HepG2 (cell line): ENCODE data around the gene MCAT. TPM values are rescaled to one million over a fixed set of nuclear protein-coding genes. Genes with fewer than 3 reads are reported as not detected.

Source experiments
- AGO1 ChIP-seq: fragments of 200-400 bp; formaldehyde crosslinking; IDR thresholded peaks from 2 replicates; pipeline ENCODE4 v1.6.1; 2017; ENCODE audit warnings: mild to moderate bottlenecking, low read depth, low read length, moderate library complexity; ENCODE audit not compliant: poor library complexity, severe bottlenecking
- ARNTL ChIP-seq: sonication (generic); formaldehyde crosslinking; IDR thresholded peaks from 2 replicates; pipeline ENCODE4 v1.4.0; 2020; ENCODE audit warnings: mild to moderate bottlenecking, missing genetic modification reagents
- CCDC6 ChIP-seq: sonication (generic); formaldehyde crosslinking; IDR thresholded peaks from 2 replicates; pipeline ENCODE4 v1.8.1; 2022; ENCODE audit warnings: mild to moderate bottlenecking, missing genetic modification reagents, moderate library complexity
- CEBPB ChIP-seq: IDR thresholded peaks from 2 replicates; pipeline ENCODE4 v1.6.1; 2011; ENCODE audit warnings: low read depth, low read length, improper control_type of control experiment, borderline replicate concordance
- GZF1 ChIP-seq: sonication (generic); formaldehyde crosslinking; IDR thresholded peaks from 2 replicates; pipeline ENCODE4 v1.5.1; 2020; ENCODE audit warnings: mild to moderate bottlenecking, missing genetic modification reagents
- HMG20A ChIP-seq: IDR thresholded peaks from 2 replicates; pipeline ENCODE4 v1.6.1; 2016; ENCODE audit warnings: borderline replicate concordance
- HOXA7 ChIP-seq: sonication (generic); formaldehyde crosslinking; IDR thresholded peaks from 2 replicates; pipeline ENCODE4 v1.8.1; 2022; ENCODE audit warnings: mild to moderate bottlenecking, missing genetic modification reagents, moderate library complexity
- IKZF4 ChIP-seq: sonication (generic); formaldehyde crosslinking; IDR thresholded peaks from 2 replicates; pipeline ENCODE4 v1.5.1; 2020; ENCODE audit warnings: borderline replicate concordance, mild to moderate bottlenecking, low read depth, missing genetic modification reagents; ENCODE audit errors: not compliant biosample characterization
- MED13 ChIP-seq: sonication (generic); formaldehyde crosslinking; IDR thresholded peaks from 2 replicates; pipeline ENCODE4 v1.5.0; 2020; ENCODE audit warnings: missing genetic modification reagents
- NBN ChIP-seq: fragments of 450-650 bp; conservative IDR thresholded peaks from 2 replicates; pipeline ENCODE4 v1.6.1; 2017
- NR2F6 ChIP-seq, 2 experiments: IDR thresholded peaks; 2 replicates each; pipeline ENCODE4 v1.6.1; 2016; ENCODE audit warnings: antibody characterized with exemption in 1 of 2, mild to moderate bottlenecking in 1 of 2
- PCBP1 ChIP-seq: fragments of 200-400 bp; formaldehyde crosslinking; IDR thresholded peaks from 2 replicates; pipeline ENCODE4 v1.6.1; 2017; ENCODE audit warnings: mild to moderate bottlenecking, low read depth, low read length, borderline replicate concordance
- POLR2A ChIP-seq, 2 experiments: IDR thresholded peaks; 2 replicates each; pipeline ENCODE4 v1.6.1; 2011; ENCODE audit warnings: low read depth in 2 of 2, low read length in 2 of 2, mild to moderate bottlenecking in 1 of 2, moderate library complexity in 1 of 2; ENCODE audit not compliant: insufficient read depth in 1 of 2
- RAD21 ChIP-seq: fragments of 450-650 bp; formaldehyde crosslinking; IDR thresholded peaks from 2 replicates; pipeline ENCODE4 v1.5.0; 2020; ENCODE audit warnings: mild to moderate bottlenecking
- REL ChIP-seq: sonication (generic); formaldehyde crosslinking; conservative IDR thresholded peaks from 2 replicates; pipeline ENCODE4 v1.8.0; 2022; ENCODE audit warnings: mild to moderate bottlenecking, missing genetic modification reagents, moderate library complexity
- SCMH1 ChIP-seq: sonication (generic); formaldehyde crosslinking; IDR thresholded peaks from 2 replicates; pipeline ENCODE4 v1.9.0; 2021; ENCODE audit warnings: missing genetic modification reagents, mild to moderate bottlenecking, borderline replicate concordance
- SP2 ChIP-seq: sonication (generic); formaldehyde crosslinking; IDR thresholded peaks from 2 replicates; pipeline ENCODE4 v1.5.1; 2020; ENCODE audit warnings: mild to moderate bottlenecking, missing genetic modification reagents
- SP4 ChIP-seq: sonication (generic); formaldehyde crosslinking; IDR thresholded peaks from 2 replicates; pipeline ENCODE4 v1.8.1; 2023; ENCODE audit warnings: mild to moderate bottlenecking, missing genetic modification reagents
- YY1 ChIP-seq: IDR thresholded peaks from 2 replicates; pipeline ENCODE4 v1.6.1; 2011; ENCODE audit warnings: low read length, low read depth, moderate library complexity, mild to moderate bottlenecking; ENCODE audit not compliant: insufficient read depth, insufficient replicate concordance
- ZEB1 ChIP-seq: IDR thresholded peaks from 2 replicates; pipeline ENCODE4 v1.6.1; 2012; ENCODE audit warnings: mild to moderate bottlenecking, low read depth, inconsistent platforms; ENCODE audit not compliant: insufficient replicate concordance
- ZFP36L2 ChIP-seq: sonication (generic); formaldehyde crosslinking; IDR thresholded peaks from 2 replicates; pipeline ENCODE4 v1.4.0; 2020; ENCODE audit warnings: missing genetic modification reagents
- ZNF205 ChIP-seq: IDR thresholded peaks from 2 replicates; pipeline ENCODE4 v1.6.1; 2018; ENCODE audit warnings: missing biosample characterization, missing genetic modification reagents
- polyA plus RNA-seq, 8 experiments: library from polyadenylated mRNA; depleted of rRNA in 3 of 8; stranded (reverse) in 7 of 8; unstranded in 1 of 8; fragments of >200 nt; fragmentation: Illumina TruSeq in 4 of 8; extraction: Trizol in 4 of 8; gene quantifications; 2 replicates each; pipeline versions ENCODE4 v1.2.1 to v1.2.3, GENCODE V29; 2011 to 2016; ENCODE audit warnings: low read depth in 4 of 8, missing spikeins in 1 of 8, mixed read lengths in 1 of 8; ENCODE audit not compliant: insufficient read depth in 1 of 8
- total RNA-seq, 5 experiments: library from RNA; depleted of rRNA; stranded (reverse); fragments of >200 nt; fragmentation: Illumina TruSeq; extraction: Trizol; gene quantifications; 2 replicates each; pipeline ENCODE4 v1.2.3, GENCODE V29; 2016; ENCODE audit warnings: low read depth in 1 of 5
- TF ChIP-seq, protein P1 (sequence below): sonication (generic); formaldehyde crosslinking; IDR thresholded peaks from 2 replicates; pipeline ENCODE4 v1.5.0; 2020; ENCODE audit warnings: missing genetic modification reagents, mild to moderate bottlenecking, borderline replicate concordance
- TF ChIP-seq, protein P2 (sequence below): sonication (generic); formaldehyde crosslinking; IDR thresholded peaks from 2 replicates; pipeline ENCODE4 v1.4.0; 2020; ENCODE audit warnings: low read depth, missing genetic modification reagents
- TF ChIP-seq, protein P3 (sequence below): sonication (generic); formaldehyde crosslinking; IDR thresholded peaks from 2 replicates; pipeline ENCODE4 v1.4.0; 2020; ENCODE audit warnings: missing genetic modification reagents, borderline replicate concordance

The MCAT gene
- total and polyA plus RNA-seq, 2 of the 13 experiments (the other 11 are each of a cell fraction or from before 2014, with no cell fraction given), result 9.3 to 16.7 TPM

DNA sequence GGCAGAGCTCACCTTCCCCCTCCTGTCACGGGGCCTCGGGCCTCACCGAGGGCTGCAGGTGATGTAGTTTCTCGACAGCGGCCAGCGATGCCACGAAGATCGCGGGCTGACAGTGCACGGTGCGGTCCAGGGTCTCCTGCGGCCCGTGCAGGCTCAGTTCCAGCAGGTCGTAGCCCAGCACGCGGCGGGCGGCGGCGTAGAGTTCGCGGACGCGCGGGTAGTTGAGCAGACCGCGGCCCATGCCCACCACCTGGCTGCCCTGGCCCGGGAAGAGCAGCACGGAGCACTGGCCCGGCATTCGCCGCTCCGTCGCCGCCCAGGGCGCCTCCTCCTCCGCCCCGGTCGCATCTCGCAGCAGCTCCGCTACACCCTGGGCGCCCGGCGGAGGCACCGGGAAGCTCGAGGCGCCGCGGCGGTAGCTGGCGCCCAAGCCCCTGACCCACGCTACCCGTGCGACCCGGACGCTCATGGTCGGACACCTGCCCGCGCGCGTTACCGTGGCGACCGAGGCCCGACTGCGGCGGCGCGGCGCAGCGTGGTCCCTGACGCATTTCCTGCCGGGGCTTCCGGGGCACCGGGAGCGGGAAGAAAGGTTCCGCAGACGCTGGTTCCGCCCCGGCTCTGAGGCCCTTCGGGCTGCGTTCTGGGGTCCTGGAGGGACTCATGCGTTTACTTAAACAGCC lies at the start of gene MCAT (continued):
- no peak for TF ChIP-seq SCMH1 (CRISPR knock-in tag)
- no peak for TF ChIP-seq ZFP36L2 (CRISPR knock-in tag)
- no peak; the same call in 1 of the 2 replicates for TF ChIP-seq CCDC6 (CRISPR knock-in tag)
- peak; percentile 100 for TF ChIP-seq ZNF205 (CRISPR knock-in tag)
- no peak for TF ChIP-seq AGO1
- no peak for TF ChIP-seq RAD21 (CRISPR knock-in tag)
- TF ChIP-seq NBN, result no peak
- no peak for TF ChIP-seq ZEB1
- TF ChIP-seq ARNTL (CRISPR knock-in tag), result peak; percentile 56; the same call in 1 of the 2 replicates
- TF ChIP-seq HMG20A (CRISPR knock-in tag), result no peak
- TF ChIP-seq GZF1 (CRISPR knock-in tag), result no peak
- no peak for TF ChIP-seq PCBP1
- TF ChIP-seq, protein P1, sequence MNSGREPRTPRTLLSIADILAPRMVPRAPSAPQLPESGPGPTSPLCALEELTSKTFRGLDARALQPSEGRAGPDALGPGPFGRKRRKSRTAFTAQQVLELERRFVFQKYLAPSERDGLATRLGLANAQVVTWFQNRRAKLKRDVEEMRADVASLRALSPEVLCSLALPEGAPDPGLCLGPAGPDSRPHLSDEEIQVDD, result 0 out of 2 replicates have a peak, but pooled peaks have one; percentile 57
- TF ChIP-seq REL (CRISPR knock-in tag), result no peak
- TF ChIP-seq POLR2A (IDR thresholded peaks at IDR 0.05; ENCODE audit: insufficient read depth in 1 of 2, low read depth in 2 of 2, low read length in 2 of 2), result peak; percentile 50 to 60; a peak in 3 of 4 replicates
- TF ChIP-seq YY1, result peak; percentile 78
- no peak for TF ChIP-seq CEBPB
- no peak for TF ChIP-seq MED13
- TF ChIP-seq, protein P2, sequence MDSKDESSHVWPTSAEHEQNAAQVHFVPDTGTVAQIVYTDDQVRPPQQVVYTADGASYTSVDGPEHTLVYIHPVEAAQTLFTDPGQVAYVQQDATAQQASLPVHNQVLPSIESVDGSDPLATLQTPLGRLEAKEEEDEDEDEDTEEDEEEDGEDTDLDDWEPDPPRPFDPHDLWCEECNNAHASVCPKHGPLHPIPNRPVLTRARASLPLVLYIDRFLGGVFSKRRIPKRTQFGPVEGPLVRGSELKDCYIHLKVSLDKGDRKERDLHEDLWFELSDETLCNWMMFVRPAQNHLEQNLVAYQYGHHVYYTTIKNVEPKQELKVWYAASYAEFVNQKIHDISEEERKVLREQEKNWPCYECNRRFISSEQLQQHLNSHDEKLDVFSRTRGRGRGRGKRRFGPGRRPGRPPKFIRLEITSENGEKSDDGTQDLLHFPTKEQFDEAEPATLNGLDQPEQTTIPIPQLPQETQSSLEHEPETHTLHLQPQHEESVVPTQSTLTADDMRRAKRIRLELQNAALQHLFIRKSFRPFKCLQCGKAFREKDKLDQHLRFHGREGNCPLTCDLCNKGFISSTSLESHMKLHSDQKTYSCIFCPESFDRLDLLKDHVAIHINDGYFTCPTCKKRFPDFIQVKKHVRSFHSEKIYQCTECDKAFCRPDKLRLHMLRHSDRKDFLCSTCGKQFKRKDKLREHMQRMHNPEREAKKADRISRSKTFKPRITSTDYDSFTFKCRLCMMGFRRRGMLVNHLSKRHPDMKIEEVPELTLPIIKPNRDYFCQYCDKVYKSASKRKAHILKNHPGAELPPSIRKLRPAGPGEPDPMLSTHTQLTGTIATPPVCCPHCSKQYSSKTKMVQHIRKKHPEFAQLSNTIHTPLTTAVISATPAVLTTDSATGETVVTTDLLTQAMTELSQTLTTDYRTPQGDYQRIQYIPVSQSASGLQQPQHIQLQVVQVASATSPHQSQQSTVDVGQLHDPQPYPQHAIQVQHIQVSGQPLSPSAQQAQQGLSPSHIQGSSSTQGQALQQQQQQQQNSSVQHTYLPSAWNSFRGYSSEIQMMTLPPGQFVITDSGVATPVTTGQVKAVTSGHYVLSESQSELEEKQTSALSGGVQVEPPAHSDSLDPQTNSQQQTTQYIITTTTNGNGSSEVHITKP (CRISPR knock-in tag), result no peak
- peak; percentile 78 for TF ChIP-seq SP4 (CRISPR knock-in tag)
- no peak for TF ChIP-seq IKZF4 (CRISPR knock-in tag)
- TF ChIP-seq, protein P3, sequence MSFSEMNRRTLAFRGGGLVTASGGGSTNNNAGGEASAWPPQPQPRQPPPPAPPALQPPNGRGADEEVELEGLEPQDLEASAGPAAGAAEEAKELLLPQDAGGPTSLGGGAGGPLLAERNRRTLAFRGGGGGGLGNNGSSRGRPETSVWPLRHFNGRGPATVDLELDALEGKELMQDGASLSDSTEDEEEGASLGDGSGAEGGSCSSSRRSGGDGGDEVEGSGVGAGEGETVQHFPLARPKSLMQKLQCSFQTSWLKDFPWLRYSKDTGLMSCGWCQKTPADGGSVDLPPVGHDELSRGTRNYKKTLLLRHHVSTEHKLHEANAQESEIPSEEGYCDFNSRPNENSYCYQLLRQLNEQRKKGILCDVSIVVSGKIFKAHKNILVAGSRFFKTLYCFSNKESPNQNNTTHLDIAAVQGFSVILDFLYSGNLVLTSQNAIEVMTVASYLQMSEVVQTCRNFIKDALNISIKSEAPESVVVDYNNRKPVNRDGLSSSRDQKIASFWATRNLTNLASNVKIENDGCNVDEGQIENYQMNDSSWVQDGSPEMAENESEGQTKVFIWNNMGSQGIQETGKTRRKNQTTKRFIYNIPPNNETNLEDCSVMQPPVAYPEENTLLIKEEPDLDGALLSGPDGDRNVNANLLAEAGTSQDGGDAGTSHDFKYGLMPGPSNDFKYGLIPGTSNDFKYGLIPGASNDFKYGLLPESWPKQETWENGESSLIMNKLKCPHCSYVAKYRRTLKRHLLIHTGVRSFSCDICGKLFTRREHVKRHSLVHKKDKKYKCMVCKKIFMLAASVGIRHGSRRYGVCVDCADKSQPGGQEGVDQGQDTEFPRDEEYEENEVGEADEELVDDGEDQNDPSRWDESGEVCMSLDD, result peak; percentile 42; the same call in 1 of the 2 replicates
- TF ChIP-seq SP2, result 0 out of 2 replicates have a peak, but pooled peaks have one; percentile 22
- no peak for TF ChIP-seq NR2F6 (IDR thresholded peaks at IDR 0.05)
- peak; percentile 29; the same call in 1 of the 2 replicates for TF ChIP-seq NR2F6 (CRISPR knock-in tag; IDR thresholded peaks at IDR 0.05)
- no peak for TF ChIP-seq HOXA7 (CRISPR knock-in tag)
